H1 (cell line): Measurements from ENCODE around the gene ZFTA. TPM values are rescaled to one million over a fixed set of nuclear protein-coding genes. Genes with fewer than 3 reads are reported as not detected.

Experiments
- CTCF ChIA-PET: fragments of 300-600 bp; sonication (Branson Sonifier 250); formaldehyde crosslinking; loops from one replicate; lab custom pipeline; 2021; ENCODE audit not compliant: partially characterized antibody; lab: Charles Lee
- POLR2A ChIA-PET: fragments of 300-600 bp; sonication (Branson Sonifier 250); formaldehyde crosslinking; loops from one replicate; lab custom pipeline; 2021; ENCODE audit warnings: inconsistent platforms; ENCODE audit not compliant: partially characterized antibody; lab: Charles Lee
- DNase-seq, 2 experiments: peaks; one replicate each; pipeline versions ENCODE4 v3.0.0 to v3.0.0-alpha.2; 2010 to 2022; ENCODE audit warnings: low spot score in 2 of 2, low read depth in 1 of 2, mixed read lengths in 1 of 2
- FAIRE-seq: peaks from 2 replicates; lab custom pipeline; 2011; peaks lifted over from hg19 to GRCh38; lab: Jason Lieb, UNC
- H2AFZ ChIP-seq: 2 replicates; pipeline ENCODE4 v1.8.1; 2012; ENCODE audit warnings: low read length, inconsistent platforms
- H2AK5ac ChIP-seq: 2 replicates; pipeline ENCODE4 v1.6.1; 2013; ENCODE audit warnings: low read depth, low read length
- H2BK120ac ChIP-seq: replicated peaks from 2 replicates; pipeline ENCODE3; 2013; ENCODE audit warnings: low read depth, low read length, inconsistent platforms
- H2BK12ac ChIP-seq: 2 replicates; pipeline ENCODE4 v1.6.1; 2013; ENCODE audit warnings: low read depth, low read length
- H2BK15ac ChIP-seq: 2 replicates; pipeline ENCODE4 v1.6.1; 2013; ENCODE audit warnings: low read length
- H2BK20ac ChIP-seq: 2 replicates; pipeline ENCODE4 v1.6.1; 2013; ENCODE audit warnings: low read length
- H2BK5ac ChIP-seq: 2 replicates; pipeline ENCODE4 v1.6.1; 2013; ENCODE audit warnings: low read depth, low read length
- H3K14ac ChIP-seq: 2 replicates; pipeline ENCODE4 v1.6.1; 2013; ENCODE audit warnings: inconsistent platforms; ENCODE audit not compliant: insufficient read length
- H3K18ac ChIP-seq: 2 replicates; pipeline ENCODE4 v1.6.1; 2013; ENCODE audit warnings: low read length; ENCODE audit errors: extremely low read depth
- H3K23ac ChIP-seq: 2 replicates; pipeline ENCODE4 v1.6.1; 2013; ENCODE audit warnings: inconsistent platforms; ENCODE audit not compliant: insufficient read length
- H3K23me2 ChIP-seq: 2 replicates; pipeline ENCODE4 v1.6.1; 2013; ENCODE audit warnings: low read depth, low read length
- H3K27ac ChIP-seq: 2 replicates; pipeline ENCODE4 v1.6.1; 2011; ENCODE audit warnings: low read depth, low read length, inconsistent platforms
- H3K27me3 ChIP-seq, 4 experiments: replicated peaks in 1 of 4; 1 replicate in 1 of 4; 2 replicates in 3 of 4; pipeline versions ENCODE4 v1.6.1 to v1.8.1; 2011 to 2013; ENCODE audit warnings: low read length in 3 of 4, mild to moderate bottlenecking in 3 of 4, inconsistent platforms in 2 of 4, mixed read lengths in 2 of 4, moderate library complexity in 1 of 4; ENCODE audit not compliant: control insufficient read depth in 3 of 4, insufficient read depth in 3 of 4; ENCODE audit errors: extremely low read depth in 1 of 4
- H3K36me3 ChIP-seq, 4 experiments: 2 replicates each; pipeline versions ENCODE4 v1.6.1 to v1.8.1; 2011 to 2013; ENCODE audit warnings: mild to moderate bottlenecking in 4 of 4, low read length in 3 of 4, moderate library complexity in 2 of 4, control low read depth in 1 of 4, inconsistent platforms in 1 of 4; ENCODE audit not compliant: insufficient read depth in 4 of 4, control insufficient read depth in 2 of 4
- H3K4ac ChIP-seq: replicated peaks from 2 replicates; pipeline ENCODE3; 2013; ENCODE audit warnings: low read length, low read depth, mixed read lengths, inconsistent platforms; ENCODE audit not compliant: insufficient read length
- H3K4me1 ChIP-seq, 4 experiments: replicated peaks in 1 of 4; 1 replicate in 1 of 4; 2 replicates in 3 of 4; pipeline versions ENCODE4 v1.6.1 to v1.8.1; 2011 to 2013; ENCODE audit warnings: low read length in 3 of 4, inconsistent platforms in 2 of 4, mixed read lengths in 1 of 4; ENCODE audit not compliant: insufficient read depth in 4 of 4, control insufficient read depth in 3 of 4
- H3K4me2 ChIP-seq, 2 experiments: 2 replicates each; pipeline versions ENCODE4 v1.6.1 to v1.8.1; 2011 to 2013; ENCODE audit warnings: low read depth in 2 of 2, low read length in 2 of 2, control low read depth in 1 of 2, inconsistent platforms in 1 of 2, mild to moderate bottlenecking in 1 of 2; ENCODE audit not compliant: insufficient read depth in 1 of 2
- H3K4me3 ChIP-seq, 4 experiments: fragments of 200-600, 300-600 bp in 1 of 4; sonication (generic), shearing (Covaris generic), sonication (Bioruptor Twin) in 1 of 4; 2 replicates each; pipeline versions ENCODE4 v1.5.1 to v1.8.1; 2011 to 2016; ENCODE audit warnings: low read length in 4 of 4, low read depth in 3 of 4, control low read depth in 2 of 4, inconsistent platforms in 2 of 4, mild to moderate bottlenecking in 2 of 4, mixed read lengths in 1 of 4, moderate library complexity in 1 of 4; ENCODE audit not compliant: insufficient read depth in 2 of 4; ENCODE audit errors: extremely low read depth in 1 of 4
- H3K56ac ChIP-seq: replicated peaks from 2 replicates; pipeline ENCODE3; 2013; ENCODE audit warnings: low read depth, mild to moderate bottlenecking, mixed read lengths, low read length, inconsistent platforms; ENCODE audit not compliant: insufficient read length
- H3K79me1 ChIP-seq: 2 replicates; pipeline ENCODE4 v1.6.1; 2013; ENCODE audit warnings: low read depth, low read length, control low read depth
- H3K79me2 ChIP-seq, 2 experiments: 2 replicates each; pipeline versions ENCODE4 v1.6.1 to v1.8.1; 2012 to 2013; ENCODE audit warnings: low read length in 2 of 2, mild to moderate bottlenecking in 2 of 2, inconsistent platforms in 1 of 2; ENCODE audit not compliant: insufficient read depth in 2 of 2, control insufficient read depth in 1 of 2
- H3K9ac ChIP-seq, 4 experiments: replicated peaks in 1 of 4; 1 replicate in 1 of 4; 2 replicates in 3 of 4; pipeline versions ENCODE4 v1.6.1 to v1.8.1; 2011 to 2013; ENCODE audit warnings: low read depth in 3 of 4, low read length in 3 of 4, control low read depth in 2 of 4, mild to moderate bottlenecking in 2 of 4, moderate library complexity in 2 of 4, inconsistent platforms in 1 of 4; ENCODE audit errors: extremely low read depth in 1 of 4
- H3K9me3 ChIP-seq, 2 experiments: 2 replicates each; pipeline versions ENCODE4 v1.6.1 to v1.8.1; 2012 to 2013; ENCODE audit warnings: mild to moderate bottlenecking in 2 of 2, moderate library complexity in 2 of 2, control low read depth in 1 of 2, inconsistent platforms in 1 of 2, low read depth in 1 of 2, low read length in 1 of 2, mixed read lengths in 1 of 2; ENCODE audit not compliant: insufficient read depth in 2 of 2
- H4K20me1 ChIP-seq, 2 experiments: replicated peaks in 1 of 2; 2 replicates each; pipeline versions ENCODE3 to v1.8.1; 2011 to 2013; ENCODE audit warnings: inconsistent platforms in 2 of 2, low read length in 2 of 2, mild to moderate bottlenecking in 1 of 2; ENCODE audit not compliant: insufficient read depth in 2 of 2, control insufficient read depth in 1 of 2
- H4K5ac ChIP-seq: 2 replicates; pipeline ENCODE4 v1.6.1; 2013; ENCODE audit warnings: low read length, low read depth, mixed read lengths, inconsistent platforms; ENCODE audit not compliant: insufficient read length
- H4K8ac ChIP-seq: 2 replicates; pipeline ENCODE4 v1.8.0; 2013; ENCODE audit warnings: mild to moderate bottlenecking, moderate library complexity, low read length, inconsistent platforms; ENCODE audit not compliant: insufficient read depth; ENCODE audit errors: extremely low read depth
- H4K91ac ChIP-seq: replicated peaks from 2 replicates; pipeline ENCODE3; 2013; ENCODE audit warnings: low read length, mixed read lengths, inconsistent platforms; ENCODE audit not compliant: insufficient read length
- ASH2L ChIP-seq: fragments of 200-600, 300-600 bp; sonication (generic); IDR thresholded peaks from one replicate; pipeline ENCODE4 v1.7.1; 2017; ENCODE audit warnings: low read length
- CBX8 ChIP-seq: fragments of 300-800, 300-1000 bp; sonication (generic); IDR thresholded peaks from 2 replicates; pipeline ENCODE4 v1.7.1; 2016; ENCODE audit warnings: low read depth, low read length, borderline replicate concordance
- CREB1 ChIP-seq: IDR thresholded peaks from 2 replicates; pipeline ENCODE4 v1.6.1; 2012; ENCODE audit warnings: inconsistent platforms
- CTBP2 ChIP-seq: IDR thresholded peaks from 2 replicates; pipeline ENCODE4 v1.7.0; 2011; ENCODE audit warnings: borderline replicate concordance, mild to moderate bottlenecking, moderate library complexity, mixed read lengths, low read length; ENCODE audit not compliant: insufficient read depth, insufficient read length
- FOSL1 ChIP-seq: IDR thresholded peaks from 2 replicates; pipeline ENCODE4 v1.6.1; 2011; ENCODE audit warnings: mild to moderate bottlenecking, low read depth, low read length, moderate library complexity; ENCODE audit not compliant: insufficient read depth
- GTF2F1 ChIP-seq: IDR thresholded peaks from 2 replicates; pipeline ENCODE4 v1.6.1; 2012; ENCODE audit warnings: low read depth, low read length, improper control_type of control experiment, borderline replicate concordance
- KDM1A ChIP-seq: fragments of 200-600, 300-600 bp; sonication (generic); IDR thresholded peaks from 2 replicates; pipeline ENCODE4 v1.7.1; 2016; ENCODE audit warnings: mild to moderate bottlenecking, low read length, borderline replicate concordance
- RFX5 ChIP-seq: IDR thresholded peaks from 2 replicates; pipeline ENCODE4 v1.6.1; 2011; ENCODE audit warnings: low read depth, low read length, improper control_type of control experiment, borderline replicate concordance
- SIX5 ChIP-seq: IDR thresholded peaks from 2 replicates; pipeline ENCODE4 v1.6.1; 2011; ENCODE audit warnings: mild to moderate bottlenecking, low read depth, low read length
- SRF ChIP-seq: IDR thresholded peaks from 2 replicates; pipeline ENCODE4 v1.6.1; 2011; ENCODE audit warnings: mild to moderate bottlenecking, low read depth, low read length, moderate library complexity
- YY1 ChIP-seq: IDR thresholded peaks from 2 replicates; pipeline ENCODE4 v1.6.1; 2011; ENCODE audit warnings: low read depth, mild to moderate bottlenecking, low read length
- ZNF274 ChIP-seq: IDR thresholded peaks from 2 replicates; pipeline ENCODE4 v1.7.0; 2012; ENCODE audit warnings: low read length, borderline replicate concordance; ENCODE audit errors: extremely low read depth
- WGBS, 2 experiments: shearing (Covaris generic) in 1 of 2; methylation state at CpG; one replicate each; pipeline versions ENCODE4 v1.1.6 to v1.1.7; 2013 to 2015; ENCODE audit warnings: low lambda C conversion rate in 2 of 2, mixed read lengths in 2 of 2, inconsistent platforms in 1 of 2, low coverage in 1 of 2, missing lambda C conversion rate in 1 of 2; ENCODE audit not compliant: insufficient replicate concordance in 2 of 2, insufficient coverage in 1 of 2, insufficient read length in 1 of 2; ENCODE audit errors: extremely low coverage in 1 of 2, missing lambda C conversion rate in 1 of 2; 5-methylcytosine and 5-hydroxymethylcytosine counted together
- polyA plus RNA-seq, 7 experiments: library from polyadenylated mRNA; depleted of rRNA in 3 of 7; stranded (reverse) in 5 of 7; unstranded in 2 of 7; fragments of >200 nt in 5 of 7; fragments of 200-250 nt in 2 of 7; gene quantifications; 1 replicate in 5 of 7; 2 replicates in 1 of 7; 4 replicates in 1 of 7; pipeline versions ENCODE4 v1.2.1 to v1.2.3, GENCODE V29; 2011 to 2013; ENCODE audit warnings: missing spikeins in 2 of 7, mixed read lengths in 2 of 7
- total RNA-seq: library from RNA; stranded (reverse); fragmentation: NEBNext Ultra II Directional; extraction: Animal tissue kit (Norgen Biotek cat#: 25700); gene quantifications from 2 replicates; pipeline ENCODE4 v1.2.1, GENCODE V29; 2021

Gene ZFTA
- total and polyA plus RNA-seq, 2 of the 8 experiments (the other 6 are each of a cell fraction or from before 2014, with no cell fraction given) = 9.5 to 34.0 TPM

DNA sequence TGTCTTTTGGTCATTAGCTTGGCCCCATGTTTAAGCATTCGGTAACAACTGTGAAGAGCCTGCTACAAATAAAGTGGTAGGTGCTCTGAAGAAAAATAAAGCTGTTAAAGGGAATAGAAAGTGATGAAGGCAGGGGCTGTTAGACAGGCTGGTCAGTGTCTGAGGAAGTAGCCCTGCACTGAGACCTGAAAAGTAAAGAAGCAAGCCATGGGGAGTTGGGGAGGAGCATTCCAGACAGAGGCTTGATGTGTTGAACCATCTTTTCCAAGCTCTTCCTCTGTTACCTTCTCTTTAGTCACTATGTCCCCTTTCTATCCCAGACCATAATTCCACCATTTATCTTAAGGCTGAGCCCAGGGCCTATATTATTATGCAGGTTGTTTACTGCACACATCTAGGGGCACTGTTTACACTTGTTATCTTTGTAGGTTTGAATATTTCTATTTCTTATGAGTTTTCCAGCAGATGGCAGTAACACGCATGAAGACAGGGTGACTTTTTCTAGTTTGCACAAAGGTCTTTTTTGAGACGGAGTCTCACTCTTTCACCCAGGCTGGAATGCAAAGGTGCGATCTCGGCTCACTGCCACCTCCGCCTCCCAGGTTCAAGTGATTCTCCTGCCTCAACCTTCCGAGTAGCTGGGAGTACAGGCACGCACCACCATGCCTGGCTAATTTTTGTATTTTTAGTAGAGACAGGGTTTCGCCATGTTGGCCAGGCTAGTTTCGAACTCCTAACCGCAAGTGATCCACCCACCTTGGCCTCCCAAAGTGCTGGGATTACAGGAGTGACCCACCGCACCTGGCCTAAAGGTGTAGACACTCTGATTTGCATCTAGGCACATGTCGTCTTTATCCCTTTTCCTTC, 23.0 kb downstream of the ZFTA start:
- no peak overlapping the region for H3K9ac ChIP-seq
- H3K18ac ChIP-seq = no peak overlapping the region
- no peak overlapping the region for H2BK12ac ChIP-seq
- H3K14ac ChIP-seq = no peak overlapping the region
- no peak overlapping the region for H3K56ac ChIP-seq
- no peak overlapping the region for H4K91ac ChIP-seq
- peaks cover 7% of the 10 kb centered on the region; the same call in 1 of the 2 replicates for H3K79me1 ChIP-seq
- H3K79me2 ChIP-seq = peaks cover 0 to 44% of the 10 kb centered on the region in 2 experiments; a peak in 3 of 4 replicates
- H4K8ac ChIP-seq = no peak overlapping the region
- no peak overlapping the region for H2BK20ac ChIP-seq
- H3K4me3 ChIP-seq = no peak overlapping the region
- WGBS, 2 experiments = 92% methylated on average over 12 of the region's 13 CpGs; no CpG with 5 or more reads in 1 of the 2 experiments
- no peaks in the 10 kb centered on the region for H3K27me3 ChIP-seq
- H2AFZ ChIP-seq = no peak overlapping the region
- H4K5ac ChIP-seq = no peak overlapping the region
- no peaks in the 10 kb centered on the region for H3K23me2 ChIP-seq
- POLR2A ChIA-PET = interaction anchor here (1.6 to 1.7 kb wide), 2 partner anchors 9 to 21 kb away, joined by 3 to 5 read pairs; no protein-coding TSS in a partner anchor
- CTCF ChIA-PET = interaction anchor here (0.6 to 1.5 kb wide), 4 partner anchors 10 to 136 kb away, joined by 3 to 8 read pairs (median 3); no protein-coding TSS in a partner anchor
- H3K4me2 ChIP-seq = 0 out of 4 replicates have a peak overlapping the region, but pooled peaks of 1 of the 2 experiments have one; percentile 7
- peaks cover 0 to 3% (median 1%) of the 10 kb centered on the region in 4 experiments; a peak in 2 of 7 replicates for H3K4me1 ChIP-seq
- H3K4ac ChIP-seq = no peak overlapping the region
- no peak overlapping the region for H2AK5ac ChIP-seq
- peaks cover 0 to 9% (median 3%) of the 10 kb centered on the region in 4 experiments; a peak in 3 of 8 replicates for H3K36me3 ChIP-seq
- no peak for FAIRE-seq
- no peaks in the 10 kb centered on the region for H3K9me3 ChIP-seq
- H3K27ac ChIP-seq = no peak overlapping the region
- H3K23ac ChIP-seq = no peak overlapping the region
- H4K20me1 ChIP-seq = peaks cover 2 to 8% of the 10 kb centered on the region in 2 experiments
- no peak for DNase-seq
- no peak overlapping the region for H2BK5ac ChIP-seq
- no peak overlapping the region for H2BK120ac ChIP-seq
- no peak overlapping the region for H2BK15ac ChIP-seq
- TF ChIP-seq KDM1A (no peak), CTBP2 (no peak), YY1 (no peak), CBX8 (no peak), ZNF274 (no peak), GTF2F1 (no peak), FOSL1 (no peak), CREB1 (no peak), RFX5 (no peak), SIX5 (no peak), ASH2L (no peak), SRF (no peak)
